Stimulated activated CD4-positive, alpha-beta T cell treated with anti-CD3 and anti-CD28 coated beads, Interleukin-1b, Interleukin-23, amount 100 ng/mL, for 24 hours (primary cell): ENCODE measurements around the gene CAPN9.
"Not testable (repeated sequence)": the region's sequence is repeated elsewhere in the genome, so short reads cannot be mapped to it uniquely, and the experiment has no call there.

ENCODE experiments used
- DNase-seq, 4 experiments: peaks; one replicate each; pipeline ENCODE4 v3.0.0-alpha.2; 2020; ENCODE audit warnings: low read depth in 4 of 4, low spot score in 1 of 4

CAPN9 gene

DNA sequence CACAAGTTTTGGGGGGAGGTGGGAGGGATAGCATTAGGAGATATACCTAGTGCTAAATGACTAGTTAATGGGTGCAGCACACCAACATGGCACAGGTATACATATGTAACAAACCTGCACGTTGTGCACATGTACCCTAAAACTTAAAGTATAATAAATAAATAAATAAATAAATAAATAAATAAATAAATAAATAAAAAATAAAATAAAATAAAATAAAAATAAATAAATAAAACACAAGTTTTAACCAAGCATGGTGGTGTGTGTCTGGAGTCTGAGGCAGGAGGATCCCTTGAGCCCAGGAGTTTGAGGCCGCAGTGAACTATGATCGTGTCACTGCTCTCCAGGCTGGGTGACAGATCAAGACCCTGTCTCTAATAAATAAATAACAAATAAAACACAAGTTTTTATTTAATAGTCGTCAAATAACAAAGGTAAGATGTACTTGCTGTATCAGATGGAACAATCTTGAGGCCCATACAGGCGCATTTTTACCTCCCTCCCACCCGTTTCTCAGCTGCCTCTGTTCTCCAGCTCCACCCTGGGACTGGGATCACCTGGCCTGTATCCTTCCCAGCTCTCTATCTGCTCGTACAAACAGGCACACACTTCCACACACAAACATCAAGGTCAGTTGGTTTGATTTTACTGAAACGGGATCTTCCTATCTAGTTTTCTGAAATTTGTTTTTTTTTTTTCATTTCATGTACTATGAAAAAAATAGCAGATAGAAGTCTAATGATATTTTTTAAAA lies 20.8 kb downstream of the CAPN9 start:
- DNase-seq, result not testable (repeated sequence)

DNA sequence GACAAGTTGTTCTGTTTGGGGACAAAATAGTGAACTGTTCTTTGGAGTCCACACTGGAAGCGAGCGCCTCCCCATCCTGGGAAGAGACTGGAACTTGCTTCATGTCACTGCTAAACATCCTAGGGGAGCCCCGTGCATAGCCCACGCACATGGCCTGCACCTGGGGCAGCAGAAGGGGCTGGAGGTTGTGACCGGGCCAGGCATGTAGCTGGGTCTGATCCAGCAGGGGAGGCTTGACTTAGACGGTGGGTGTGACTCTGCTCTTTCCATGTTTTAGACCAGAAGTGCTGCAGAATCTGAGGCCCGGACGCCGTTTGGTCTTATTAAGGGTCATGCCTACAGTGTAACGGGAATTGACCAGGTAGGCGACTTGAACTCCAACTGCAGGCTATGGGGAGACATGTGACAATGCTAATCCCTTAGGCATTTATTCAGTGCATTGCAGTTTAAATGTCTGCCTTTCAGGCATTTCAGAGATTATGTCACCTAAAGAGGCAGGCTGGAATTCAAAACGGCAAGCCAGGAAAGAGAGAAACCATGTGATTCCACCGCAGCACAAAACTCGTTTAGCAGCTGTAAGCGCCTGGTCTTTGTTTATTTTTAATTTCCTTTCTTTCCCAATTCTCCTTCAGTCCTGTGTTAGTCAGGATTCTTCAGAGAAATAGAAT lies 21.8 kb downstream of the CAPN9 start:
- DNase-seq, result no peak

DNA sequence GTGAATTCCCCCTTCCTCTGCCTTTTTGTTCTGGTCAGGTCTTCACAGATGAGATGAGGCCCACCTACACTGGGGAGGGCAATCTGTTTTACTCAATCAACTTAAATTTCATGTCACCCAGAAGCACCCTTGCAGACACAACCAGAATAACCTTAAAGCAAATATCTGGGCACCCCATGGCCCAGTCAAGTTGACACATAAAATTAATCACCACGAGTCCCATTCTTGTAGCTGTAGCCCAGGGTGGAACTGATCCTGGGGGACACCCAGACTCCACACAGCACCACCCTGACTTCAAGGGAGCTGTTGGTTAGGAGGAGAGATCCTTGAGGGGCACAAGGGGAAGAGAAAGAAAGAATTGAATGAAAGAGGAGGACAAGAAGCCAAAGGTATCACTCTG lies 23.1 kb downstream of the CAPN9 start:
- DNase-seq, result no peak

DNA sequence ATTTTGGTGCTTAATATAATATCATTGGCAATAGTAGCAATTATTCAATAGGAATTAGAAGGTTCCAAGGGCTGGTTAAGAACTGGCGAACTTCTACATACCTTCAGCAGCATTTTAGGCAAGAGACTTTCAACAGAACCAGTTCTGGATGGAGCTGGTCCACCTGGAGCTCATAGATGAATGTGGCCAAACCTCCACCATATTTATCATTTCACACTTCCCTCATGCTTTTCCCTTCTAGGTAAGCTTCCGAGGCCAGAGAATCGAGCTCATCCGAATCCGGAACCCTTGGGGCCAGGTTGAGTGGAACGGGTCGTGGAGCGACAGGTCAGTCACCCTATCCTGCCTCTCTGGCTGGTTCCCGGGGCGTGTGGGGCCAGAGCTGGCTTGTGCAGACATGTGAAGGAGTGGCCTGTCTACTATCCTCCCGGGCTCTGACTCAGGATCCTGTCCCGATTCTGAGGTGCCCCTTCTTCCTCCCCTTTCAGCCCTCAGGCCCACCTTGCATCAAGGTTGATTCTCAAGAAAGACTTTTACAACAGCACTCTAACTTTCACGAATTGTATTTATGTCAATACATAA lies 24.7 kb downstream of the CAPN9 start:
- DNase-seq, result no peak

DNA sequence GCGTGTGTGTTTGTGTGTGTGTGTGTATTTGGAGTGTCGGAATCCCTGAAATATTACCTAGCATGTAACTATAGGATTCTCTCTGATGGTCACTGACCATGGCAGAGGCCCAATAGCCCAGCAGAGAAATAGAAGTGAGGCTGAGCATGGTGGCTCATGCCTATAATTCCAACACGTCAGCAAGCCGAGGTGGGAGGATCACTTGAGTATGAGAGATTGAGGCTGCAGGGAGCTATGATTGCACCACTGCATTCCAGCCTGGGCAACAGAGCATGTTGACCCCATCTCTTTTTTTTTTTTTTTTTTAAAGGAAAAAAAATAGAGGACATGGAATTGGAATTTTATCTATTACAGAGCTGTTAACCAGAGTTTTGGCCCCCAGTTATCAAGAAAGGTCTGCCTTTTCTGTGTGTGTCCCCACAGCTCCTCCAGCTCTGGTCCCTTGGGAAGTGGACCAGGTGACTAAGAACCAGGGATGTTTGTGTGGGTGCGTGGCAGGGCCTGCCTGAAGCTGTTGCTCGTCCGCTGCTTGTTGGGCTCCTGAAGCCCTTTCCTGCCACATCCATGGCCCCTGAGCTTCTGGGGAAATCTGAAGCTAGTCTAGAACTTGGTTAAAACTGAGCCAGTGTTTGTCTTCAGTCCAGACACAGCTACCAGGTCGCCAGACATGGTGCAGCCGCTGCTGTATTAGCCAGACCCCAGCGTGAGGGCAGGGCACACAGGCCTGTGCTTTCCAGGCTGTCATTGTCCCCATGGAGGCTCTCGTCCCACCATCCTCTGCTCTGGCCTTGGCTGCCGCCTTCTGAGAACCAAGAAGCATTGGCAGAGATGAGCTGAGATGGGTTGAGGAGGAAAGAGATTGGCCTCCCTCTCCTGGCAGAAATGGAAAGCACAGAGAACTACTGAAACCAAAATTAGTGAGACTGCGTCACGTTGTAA lies 25.5 kb downstream of the CAPN9 start:
- DNase-seq, result no peak

DNA sequence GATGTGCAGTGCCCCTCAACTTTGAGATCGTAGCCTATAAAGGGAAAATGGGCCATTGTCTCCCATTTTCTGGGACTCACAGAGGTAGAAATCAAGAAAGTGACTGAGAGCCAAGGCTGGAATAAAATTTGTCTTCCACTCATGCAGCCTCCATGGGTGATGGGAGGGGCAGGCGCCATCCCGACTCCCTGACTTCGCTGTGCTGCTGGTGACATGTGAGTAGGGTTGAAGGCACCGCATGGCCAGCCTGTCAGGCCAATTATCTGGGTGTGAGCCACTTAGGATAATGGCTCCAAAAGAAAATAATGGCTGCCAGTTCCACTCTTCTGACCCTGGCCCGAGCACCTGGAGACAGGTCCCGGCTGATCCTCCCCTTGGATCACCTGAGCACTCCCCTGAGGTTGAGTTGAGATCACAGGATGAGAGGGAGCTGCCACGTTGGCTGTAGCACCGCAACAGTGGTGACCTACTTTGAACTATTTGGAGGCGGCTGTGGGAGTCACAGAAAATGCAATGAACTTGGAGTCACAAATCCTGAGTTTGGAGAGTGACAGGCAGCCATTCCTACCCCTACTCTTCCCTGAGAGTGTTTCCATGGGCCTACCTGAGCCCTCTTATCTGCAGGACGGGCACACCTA lies 26.3 kb downstream of the CAPN9 start:
- DNase-seq, result no peak

DNA sequence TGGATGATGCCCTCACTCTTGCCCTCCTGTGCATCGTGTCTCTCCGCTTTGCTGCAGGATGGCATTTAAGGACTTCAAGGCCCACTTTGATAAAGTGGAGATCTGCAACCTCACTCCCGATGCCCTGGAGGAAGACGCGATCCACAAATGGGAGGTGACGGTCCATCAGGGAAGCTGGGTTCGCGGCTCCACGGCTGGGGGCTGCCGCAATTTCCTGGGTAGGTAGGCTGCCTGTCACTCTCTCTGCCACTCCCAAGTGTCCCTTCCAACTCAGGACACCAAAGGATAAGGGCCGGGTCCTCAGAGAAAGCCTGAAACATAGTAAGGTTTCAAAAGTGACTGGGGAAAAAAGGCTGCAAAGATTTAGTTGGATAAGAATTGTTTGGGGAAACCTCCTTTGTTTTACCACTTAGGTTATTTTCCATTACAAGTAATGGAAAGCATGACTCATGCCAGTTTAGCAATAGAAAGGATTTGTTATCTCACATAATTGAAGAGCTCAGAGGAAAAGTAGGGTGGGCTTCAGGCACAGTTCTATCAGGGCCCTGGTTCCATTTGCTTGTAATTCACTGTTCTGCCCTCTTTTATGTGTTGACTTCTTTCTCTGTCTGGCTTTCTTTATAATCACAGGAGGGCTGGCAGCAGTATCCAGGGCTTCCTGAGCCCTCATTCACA lies 31.9 kb downstream of the CAPN9 start:
- DNase-seq, result no peak

DNA sequence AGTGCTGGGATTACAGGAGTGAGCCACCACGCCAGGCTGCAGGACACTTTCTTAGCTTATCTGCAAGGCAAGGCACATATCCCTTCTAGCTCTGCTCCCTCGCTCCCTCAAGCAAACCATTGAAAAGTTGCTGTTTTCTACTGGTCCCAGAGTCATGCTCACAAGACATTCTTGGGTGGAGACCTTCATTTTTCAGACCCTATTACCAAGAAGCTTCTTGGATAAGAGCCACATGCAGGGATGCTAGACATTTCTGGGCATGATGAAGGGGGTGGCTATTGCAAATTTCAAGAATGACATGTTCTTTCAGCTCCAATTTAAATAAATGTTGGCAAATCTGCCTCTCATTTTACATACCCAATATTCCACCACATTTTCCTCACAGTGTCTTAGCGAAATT lies 33.9 kb downstream of the CAPN9 start:
- no peak for DNase-seq

DNA sequence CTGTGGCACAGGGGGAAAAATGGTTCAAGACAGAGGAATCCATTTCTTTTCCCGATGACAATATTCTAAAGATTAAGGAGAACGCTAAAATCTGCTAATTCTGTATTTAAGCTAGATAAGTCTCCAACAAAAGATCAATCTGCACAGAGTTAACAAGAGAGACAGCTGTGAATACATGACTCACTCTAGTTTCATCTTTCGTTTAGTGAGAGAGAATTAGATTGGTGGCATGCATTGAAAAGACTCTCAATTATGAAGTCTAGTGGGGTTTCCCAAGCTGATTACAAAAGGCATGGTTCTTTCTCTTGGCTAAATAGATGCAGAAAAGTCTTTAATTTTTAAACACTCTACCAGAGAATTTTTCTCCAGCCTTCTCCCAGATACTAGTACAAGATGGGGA lies 34.4 kb downstream of the CAPN9 start:
- DNase-seq, result no peak

DNA sequence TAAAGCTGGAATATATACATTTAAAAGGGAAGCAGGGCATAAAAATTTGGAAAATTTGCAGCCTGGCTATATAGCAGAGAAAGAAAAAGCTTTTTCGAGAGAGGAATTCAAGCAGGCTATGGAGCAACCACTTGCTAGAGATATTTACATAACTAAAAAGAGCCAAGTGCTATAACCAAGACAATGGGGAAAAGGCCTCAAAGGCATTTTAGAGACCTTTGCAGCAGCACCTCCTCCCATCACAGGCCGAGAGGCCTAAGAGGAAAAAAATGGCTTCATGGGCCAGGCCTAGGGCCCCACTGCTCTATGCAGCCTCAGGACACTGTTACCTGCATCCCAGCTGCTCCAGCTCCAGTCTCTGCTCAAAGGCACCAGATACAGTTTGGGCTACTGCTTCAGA lies 37.0 kb downstream of the CAPN9 start:
- DNase-seq, result no peak

DNA sequence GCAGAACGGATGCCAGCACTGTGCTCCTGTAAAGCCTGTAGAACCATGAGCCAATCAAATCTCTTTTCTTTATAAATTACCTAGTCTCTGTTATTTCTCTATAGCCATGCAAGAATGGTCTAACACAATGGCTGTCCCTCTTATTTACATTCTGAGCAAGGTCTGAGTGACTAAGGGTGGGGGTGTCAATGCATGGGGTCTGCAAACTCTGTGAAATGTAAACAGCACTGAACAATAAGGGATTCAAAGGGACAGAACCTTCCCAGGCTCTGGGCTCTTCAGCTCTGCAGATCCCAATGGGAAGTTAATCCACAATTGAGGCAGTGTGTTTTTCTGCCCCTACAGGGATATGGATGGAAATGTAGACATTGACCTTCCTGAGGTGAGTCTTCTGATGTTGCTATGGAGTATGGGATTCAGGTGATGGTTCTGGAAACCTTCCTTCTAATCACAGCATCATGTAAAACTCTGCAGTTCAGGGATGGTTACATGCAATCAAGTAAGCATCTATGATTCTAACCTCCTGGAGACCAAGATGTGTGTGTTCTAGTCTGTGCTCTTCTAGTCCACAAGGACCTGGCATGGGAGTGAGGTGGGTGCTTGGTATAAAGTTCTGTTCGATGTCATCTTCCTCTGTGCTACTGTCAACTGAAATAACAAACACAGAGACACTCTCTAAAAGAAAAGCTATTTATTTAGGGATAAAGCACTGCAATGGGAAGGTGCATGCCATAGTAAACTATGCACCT lies 38.6 kb downstream of the CAPN9 start:
- no peak for DNase-seq

DNA sequence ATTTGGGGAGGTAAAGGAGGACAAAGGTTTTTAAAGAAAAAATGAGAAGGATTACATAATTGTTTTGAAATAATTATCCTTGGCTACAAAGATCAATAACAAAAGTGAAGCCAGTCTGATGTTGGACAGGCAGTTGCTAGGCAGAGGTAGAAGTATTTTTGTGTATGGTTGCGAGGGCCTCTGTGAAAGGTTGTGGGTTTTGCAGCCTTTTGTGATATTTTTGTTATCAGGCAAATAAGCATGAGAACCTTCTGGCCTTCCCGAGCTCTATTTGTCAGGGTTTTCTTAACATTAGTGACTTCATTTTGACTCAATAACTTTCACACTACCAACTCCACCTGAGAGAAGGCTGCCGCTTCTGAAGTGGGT lies 39.2 kb downstream of the CAPN9 start:
- no peak for DNase-seq

DNA sequence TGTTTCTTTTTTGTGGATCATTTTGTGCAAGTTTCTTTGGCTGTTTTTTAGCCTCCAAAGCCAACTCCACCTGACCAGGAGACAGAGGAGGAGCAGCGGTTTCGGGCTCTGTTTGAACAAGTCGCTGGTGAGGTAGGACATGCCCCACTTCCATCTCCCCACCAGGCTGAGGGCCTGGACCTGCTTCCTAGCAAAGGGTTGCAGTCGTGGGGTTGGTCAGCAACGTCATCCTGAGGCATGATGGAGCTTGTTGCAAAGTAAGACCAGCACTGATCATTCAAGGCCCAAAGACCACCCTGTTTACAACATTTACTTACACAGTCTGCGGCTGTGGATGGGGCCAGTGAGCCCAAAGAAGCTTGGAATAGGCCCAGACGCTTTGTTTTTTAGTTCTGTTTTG lies 40.3 kb downstream of the CAPN9 start:
- DNase-seq, result no peak

DNA sequence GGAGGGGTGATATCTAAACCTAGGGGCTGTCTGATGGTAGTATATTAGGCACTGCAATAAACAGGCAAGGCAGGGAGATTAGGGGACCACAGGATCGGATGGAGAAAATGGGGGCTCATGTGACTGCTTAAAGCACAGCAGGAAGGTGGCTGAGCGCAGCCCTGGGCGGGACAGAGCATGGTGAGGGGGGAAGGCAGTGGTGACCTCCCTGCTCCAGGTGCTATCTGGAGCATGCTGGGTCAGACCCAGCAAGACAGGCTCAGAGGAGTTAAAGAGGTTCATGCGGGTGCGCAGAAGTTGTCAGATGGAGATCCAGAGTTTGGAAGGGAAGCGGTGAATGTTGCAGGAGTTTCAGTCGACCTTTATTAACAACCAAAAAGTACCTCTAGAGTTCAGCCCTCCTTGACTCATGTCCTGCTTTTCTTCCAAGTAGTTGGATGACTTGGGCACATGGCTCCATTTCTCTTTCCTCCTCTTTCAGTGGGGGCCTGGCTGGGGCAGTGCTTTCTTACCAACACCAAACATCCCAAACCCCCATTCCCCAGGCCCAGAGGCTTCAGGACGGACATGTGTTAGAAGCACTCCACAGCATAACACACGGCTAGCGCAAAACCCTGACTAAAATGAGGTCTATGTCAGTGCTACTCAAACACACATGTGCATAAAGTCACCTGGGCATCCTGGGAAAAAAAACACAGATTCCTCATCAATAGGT lies 41.5 kb downstream of the CAPN9 start:
- DNase-seq, result no peak

DNA sequence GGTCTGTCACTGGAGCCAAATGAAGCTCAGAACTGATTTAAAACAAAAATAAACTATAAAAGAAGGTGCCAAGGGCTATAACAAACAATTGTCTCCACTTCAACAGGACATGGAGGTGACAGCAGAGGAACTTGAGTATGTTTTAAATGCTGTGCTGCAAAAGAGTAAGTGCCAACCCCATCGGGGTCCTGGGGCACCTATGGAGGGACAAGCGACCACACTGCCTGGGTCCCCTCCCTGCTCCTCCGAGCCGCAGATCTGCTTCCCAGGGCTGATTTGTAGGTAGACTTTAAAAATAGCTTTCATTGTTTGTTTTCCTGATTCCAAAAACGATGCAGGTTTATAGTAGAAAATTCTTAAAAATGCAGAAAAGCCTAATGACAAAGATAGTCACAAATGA lies 42.8 kb downstream of the CAPN9 start:
- no peak for DNase-seq

DNA sequence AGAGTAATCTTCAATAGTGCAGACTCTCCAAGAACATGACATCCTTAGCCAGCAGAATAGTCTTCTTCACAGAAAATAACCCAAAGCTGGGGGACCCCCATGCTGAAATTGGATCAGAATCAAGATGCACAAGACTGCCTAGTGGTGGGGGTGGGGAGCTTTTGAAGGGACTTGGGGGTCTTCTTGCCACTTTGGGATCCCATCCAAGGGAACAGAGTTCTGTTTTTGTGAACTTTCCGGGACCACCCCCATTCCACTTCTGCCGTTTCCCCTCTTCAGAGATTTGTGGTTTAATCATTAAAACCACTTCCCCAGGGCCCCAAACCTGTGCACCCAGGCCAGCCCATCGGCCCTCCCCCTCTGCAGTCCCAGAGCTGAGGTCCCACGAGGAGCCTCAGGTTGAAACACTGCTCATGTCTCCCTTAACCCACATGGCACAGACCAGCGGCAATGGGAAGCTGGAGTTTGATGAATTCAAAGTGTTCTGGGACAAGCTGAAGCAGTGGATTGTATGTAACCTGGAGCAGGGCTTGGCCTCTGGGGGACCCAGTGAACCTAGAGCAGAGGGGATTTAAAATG lies 44.9 kb downstream of the CAPN9 start:
- DNase-seq, result no peak

DNA sequence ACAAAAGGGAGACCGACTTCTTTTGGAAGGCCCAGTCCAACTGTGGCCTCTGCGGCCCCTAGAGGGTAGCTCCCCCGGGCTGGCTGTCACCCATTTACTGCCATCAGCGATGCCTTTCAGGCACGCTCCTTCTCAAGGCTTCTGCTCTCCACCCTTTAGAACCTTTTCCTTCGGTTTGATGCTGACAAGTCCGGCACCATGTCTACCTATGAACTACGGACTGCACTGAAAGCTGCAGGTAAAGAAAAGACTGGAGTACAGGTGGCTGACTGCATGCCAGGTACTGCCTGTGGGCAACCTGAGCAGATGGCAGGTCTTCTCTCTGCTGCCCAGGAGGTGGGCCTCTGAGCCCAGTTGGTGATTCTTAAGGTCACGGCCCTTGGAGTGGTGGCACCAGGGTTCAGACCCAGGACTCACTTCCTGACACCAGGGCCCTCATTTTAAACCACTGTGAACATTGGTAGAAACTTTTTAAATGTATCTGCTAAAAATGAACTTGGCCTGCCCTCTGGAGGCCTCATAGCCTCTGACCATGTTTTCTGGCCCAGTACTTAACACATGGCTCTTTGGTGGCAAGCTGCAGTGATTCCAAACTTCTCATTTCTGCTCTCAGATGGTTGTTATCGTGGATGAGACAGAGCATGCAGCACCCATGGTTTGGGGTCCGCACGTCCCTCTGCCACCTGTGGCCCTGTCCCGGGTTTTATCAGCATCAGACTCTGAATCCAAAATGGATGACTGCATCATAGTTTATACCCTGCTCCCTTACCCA lies 45.7 kb downstream of the CAPN9 start:
- DNase-seq, result no peak

DNA sequence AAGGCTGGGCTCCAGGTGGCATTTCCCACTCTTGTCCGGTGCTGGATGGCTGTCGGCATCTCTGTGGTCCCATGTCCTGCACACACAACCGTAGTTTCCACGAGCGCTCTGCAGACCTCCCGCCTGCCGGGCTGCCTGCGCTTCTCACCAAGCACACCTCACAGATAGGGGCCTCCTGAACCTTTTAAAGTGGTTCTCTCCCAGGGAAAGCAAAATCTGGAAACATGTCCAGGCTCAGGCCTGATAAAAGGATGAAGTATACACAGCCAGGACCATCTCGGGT lies 46.2 kb downstream of the CAPN9 start:
- DNase-seq, result no peak
